HG02642 (cell line): ENCODE results near the gene CCDC185.
"Not testable (repeated sequence)": the region's sequence is repeated elsewhere in the genome, so short reads cannot be mapped to it uniquely, and the experiment has no call there.

ENCODE experiments used
- ATAC-seq: cut with Tn5 transposase; IDR thresholded peaks from one replicate; pipeline ENCODE4 v1.9.1; 2021; ENCODE audit warnings: mild to moderate bottlenecking; ENCODE audit not compliant: unreplicated experiment, poor library complexity

Gene CCDC185

DNA sequence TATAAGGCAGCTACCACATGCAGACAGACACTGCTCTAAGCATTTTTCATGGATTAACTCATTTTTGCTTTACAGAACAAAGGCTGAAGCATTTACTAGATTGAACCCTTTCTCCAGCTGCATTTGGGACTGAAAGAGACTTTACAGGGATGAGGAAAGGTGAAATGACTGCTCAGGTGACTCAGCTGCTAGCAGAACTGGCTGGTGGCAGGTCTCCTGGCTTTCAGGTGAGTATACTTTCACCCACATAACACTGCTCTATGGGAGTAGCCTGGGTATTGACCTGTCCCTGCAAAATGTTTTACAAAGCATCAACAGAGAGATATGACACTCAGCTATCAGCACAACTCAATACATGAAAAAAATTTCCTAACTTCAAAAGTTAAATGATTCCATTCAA is 2.6 kb upstream of the CCDC185 start:
- ATAC-seq, result no peak

GRCh38 chr1:223394242-223394641 is 1.0 kb downstream of the CCDC185 start:
- no peak for ATAC-seq

- ATAC-seq, result no peak
These were observed 1.5 kb downstream of the CCDC185 start for GRCh38 chr1:223394706-223395105.

- ATAC-seq, result not testable (repeated sequence)
These were observed 6.2 kb downstream of the CCDC185 start for GRCh38 chr1:223399393-223399792.

- ATAC-seq, result no peak
These were observed 8.9 kb downstream of the CCDC185 start for GRCh38 chr1:223401873-223402789.

DNA sequence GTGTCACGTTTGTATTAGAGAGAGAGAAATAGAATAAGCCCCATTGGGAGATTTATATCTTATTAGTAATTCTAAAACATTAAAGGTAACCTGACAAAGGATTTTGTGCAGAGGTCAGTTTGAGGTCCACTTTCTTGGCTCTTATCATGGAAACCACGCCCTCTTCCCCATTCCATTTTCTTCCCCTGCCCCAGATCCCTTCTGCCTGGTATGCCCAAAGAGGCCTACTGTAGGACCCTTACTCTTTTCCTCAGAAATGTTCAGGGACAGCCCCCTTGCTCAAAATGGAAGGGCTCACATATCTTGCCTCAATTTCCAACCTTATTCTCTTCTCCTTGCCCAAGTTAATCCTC is 9.6 kb downstream of the CCDC185 start:
- ATAC-seq, result no peak

DNA sequence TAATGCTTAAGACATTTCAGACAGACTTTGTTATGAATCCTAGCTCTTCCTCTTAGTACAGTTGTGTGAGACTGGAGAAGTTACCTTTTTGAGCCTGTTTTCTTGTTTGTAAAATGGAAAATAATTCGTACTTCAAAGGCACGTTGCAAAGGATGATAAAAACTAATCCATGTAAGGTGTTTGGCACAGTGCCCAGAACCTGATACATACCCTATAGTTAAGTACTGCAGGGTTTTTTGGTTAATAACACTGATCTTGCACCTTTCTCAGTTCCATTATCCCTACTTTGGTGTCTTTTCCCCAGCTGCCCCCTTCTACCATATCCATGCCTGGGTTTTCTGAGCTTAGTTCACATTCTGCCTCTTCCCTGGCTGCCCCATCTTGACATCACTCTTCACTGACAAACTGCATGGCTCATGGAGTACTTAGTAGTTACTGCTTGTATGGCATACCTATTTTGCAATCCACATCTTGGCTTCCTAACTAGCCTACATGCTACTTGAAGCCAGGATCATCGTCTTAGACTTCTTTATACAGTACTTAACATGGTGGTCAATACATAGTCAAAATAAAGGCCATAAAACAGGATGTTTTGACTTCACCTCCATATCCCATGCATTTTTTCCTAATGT is 10.1 kb downstream of the CCDC185 start:
- no peak for ATAC-seq

- no peak for ATAC-seq
These were observed 12.3 kb downstream of the CCDC185 start for GRCh38 chr1:223405507-223405906.

- no peak for ATAC-seq
These were observed 16.8 kb downstream of the CCDC185 start for GRCh38 chr1:223410036-223410435.

DNA sequence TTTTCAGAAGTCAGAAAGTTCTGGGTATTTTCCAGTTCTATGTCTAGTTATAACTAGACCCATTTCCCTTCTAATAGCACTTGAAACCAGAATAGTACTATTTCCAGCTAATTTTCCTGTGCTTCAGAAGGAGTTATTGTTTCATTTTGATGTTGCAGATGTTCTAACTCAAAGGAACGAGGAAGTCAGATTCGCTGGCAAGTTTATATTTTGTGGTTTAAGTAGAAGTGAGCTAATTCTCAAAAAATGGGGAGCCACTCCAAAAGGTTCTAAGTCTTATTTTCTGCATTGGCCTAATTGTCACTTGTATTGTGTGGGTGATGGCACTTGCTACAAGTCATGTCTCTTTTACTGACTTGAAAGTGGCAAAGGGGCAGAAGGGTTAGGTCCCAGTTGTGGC is 18.1 kb downstream of the CCDC185 start:
- ATAC-seq, result no peak

GRCh38 chr1:223411710-223412109 is 18.5 kb downstream of the CCDC185 start:
- ATAC-seq, result no peak

GRCh38 chr1:223413216-223413615 is 20.0 kb downstream of the CCDC185 start:
- no peak for ATAC-seq

DNA sequence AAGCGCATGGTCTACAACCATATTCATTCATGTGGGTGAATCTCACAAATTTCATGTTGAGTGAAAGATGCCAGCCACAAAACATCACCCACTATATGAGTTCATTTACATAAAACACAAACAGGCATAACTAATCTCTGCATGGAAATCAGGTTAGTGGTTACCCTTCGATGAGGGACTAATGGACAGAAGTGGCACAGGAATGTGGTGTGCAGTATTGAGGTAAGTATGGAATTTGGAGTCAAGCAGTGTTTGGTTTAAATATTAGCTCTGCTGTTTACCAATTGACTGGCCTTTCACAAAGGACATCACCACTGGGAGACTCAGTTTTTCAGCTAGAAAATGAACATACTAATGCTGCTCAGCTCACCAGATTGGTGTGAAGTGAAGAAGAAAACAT is 24.2 kb downstream of the CCDC185 start:
- ATAC-seq, result no peak

DNA sequence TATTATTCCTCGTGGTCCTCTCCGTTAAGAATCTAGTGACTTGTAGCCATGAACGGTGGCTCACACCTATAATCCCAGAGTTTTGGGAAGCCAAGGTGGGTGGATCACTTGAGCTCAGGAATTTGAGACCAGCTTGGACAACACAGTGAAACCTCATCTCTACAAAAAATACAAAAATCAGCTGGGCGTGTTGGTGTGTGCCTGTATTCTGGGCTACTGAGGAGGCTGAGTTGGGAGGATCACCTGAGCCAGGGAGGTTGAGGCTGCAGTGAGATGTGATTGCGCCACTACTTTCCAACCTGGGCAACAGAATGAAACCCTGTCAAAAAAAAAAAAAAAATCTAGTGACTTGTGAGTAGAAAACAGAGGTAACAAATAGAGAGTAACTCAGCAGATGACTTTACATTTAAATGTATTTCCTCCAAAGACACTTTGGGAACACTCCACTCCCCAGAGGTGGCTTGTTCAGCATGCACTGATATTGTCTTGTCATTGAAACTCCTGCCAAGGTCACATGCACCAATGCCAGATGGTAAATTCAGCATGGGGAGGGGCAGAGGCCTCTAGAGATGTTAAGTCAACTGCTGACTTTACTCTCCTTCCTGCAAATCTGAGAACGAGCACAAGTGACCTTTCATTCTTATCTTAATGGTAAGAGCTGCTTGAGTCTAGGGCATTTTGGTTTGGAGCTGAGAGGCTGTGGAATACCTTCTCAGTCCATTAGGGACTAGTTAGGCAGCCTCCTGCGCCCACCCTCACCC is 24.9 kb downstream of the CCDC185 start:
- no peak for ATAC-seq

- no peak for ATAC-seq
These were observed 25.9 kb downstream of the CCDC185 start for GRCh38 chr1:223419115-223419514.

DNA sequence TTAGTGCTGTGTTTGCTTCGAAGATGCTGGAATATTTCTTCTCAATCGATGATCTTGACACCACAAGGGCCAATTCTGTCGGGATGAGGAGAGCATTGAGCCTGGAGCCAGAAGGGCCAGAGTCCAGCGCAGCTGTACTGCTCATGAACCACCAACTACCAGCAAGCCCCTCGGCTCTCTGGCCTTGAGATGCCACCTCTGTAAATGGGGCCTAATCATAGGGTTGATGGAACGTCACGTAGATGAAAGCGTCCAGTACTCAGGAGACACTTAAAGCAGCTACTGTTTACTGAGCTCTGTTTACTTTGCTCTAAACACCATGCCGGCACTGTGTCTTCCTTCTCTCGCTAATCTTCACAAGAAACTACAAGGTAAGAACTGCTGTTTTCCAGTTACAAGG is 26.3 kb downstream of the CCDC185 start:
- no peak for ATAC-seq

GRCh38 chr1:223421025-223421424 is 27.8 kb downstream of the CCDC185 start:
- ATAC-seq, result no peak

GRCh38 chr1:223421676-223422075 is 28.5 kb downstream of the CCDC185 start:
- no peak for ATAC-seq

GRCh38 chr1:223422911-223423310 is 29.7 kb downstream of the CCDC185 start:
- no peak for ATAC-seq

- no peak for ATAC-seq
These were observed 30.5 kb downstream of the CCDC185 start for GRCh38 chr1:223423641-223424233.

DNA sequence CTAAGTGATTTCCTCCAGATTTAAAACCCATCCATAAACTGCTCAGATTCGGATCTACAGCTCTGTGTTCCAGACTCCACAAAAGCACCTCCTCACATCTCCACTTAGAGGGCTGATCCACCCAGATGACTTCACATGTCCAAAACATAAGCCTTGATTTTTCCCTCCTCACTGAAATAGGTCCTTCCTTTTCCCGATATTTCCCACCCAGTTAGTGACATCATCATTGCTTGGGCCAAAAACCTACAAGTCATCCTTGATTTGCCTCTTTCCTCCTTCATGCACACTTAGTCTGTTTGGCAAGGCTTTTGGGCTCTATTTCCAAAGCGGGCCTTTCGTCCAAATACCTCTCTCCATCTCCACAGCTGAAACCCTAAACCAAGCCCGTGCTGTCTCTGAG is 32.3 kb downstream of the CCDC185 start:
- no peak for ATAC-seq
